ENCODE measurements around the gene ERAL1.
A peak's percentile ranks its signal among the peaks of the same experiment; 100 is the strongest.

Gene ERAL1

GRCh38 chr17:28906706-28907438 is 52.1 kb downstream of the ERAL1 start:
- Histone ChIP-seq H3K27ac (peak overlapping the region in 1 of 2 donors; percentile 66), H3K4me3 (no peak overlapping the region)
- no peak for DNase-seq (ENCODE audit: low spot score)
- TF ChIP-seq CTCF (IDR thresholded peaks at IDR 0.05), result no peak

GRCh38 chr17:28907709-28908475 is 53.1 kb downstream of the ERAL1 start:
- H3K27ac ChIP-seq, result peak overlapping the region; percentile 66 to 84
- no peak for TF ChIP-seq CTCF (IDR thresholded peaks at IDR 0.05)
- DNase-seq (ENCODE audit: low spot score), result no peak
- no peak overlapping the region for H3K4me3 ChIP-seq

- H3K27ac ChIP-seq, result peak overlapping the region; percentile 66 to 84
- H3K4me3 ChIP-seq, result no peak overlapping the region
- no peak for DNase-seq (ENCODE audit: low spot score)
- no peak for TF ChIP-seq CTCF (IDR thresholded peaks at IDR 0.05)
These were observed 53.9 kb downstream of the ERAL1 start for GRCh38 chr17:28908640-28909167.

- Histone ChIP-seq H3K27ac (no peak overlapping the region), H3K4me3 (no peak overlapping the region)
- no peak for TF ChIP-seq CTCF (IDR thresholded peaks at IDR 0.05)
- no peak for DNase-seq (ENCODE audit: low spot score)
These were observed 55.7 kb downstream of the ERAL1 start for GRCh38 chr17:28910534-28910933.

Measured in coronary artery (tissue), 2 donors.